ENCODE measurements around the gene ATG5. TPM values are rescaled to one million over a fixed set of nuclear protein-coding genes. Genes with fewer than 3 reads are reported as not detected.
"Not testable (repeated sequence)": the region's sequence is repeated elsewhere in the genome, so short reads cannot be mapped to it uniquely, and the experiment has no call there.

The ATG5 gene
- total and polyA plus RNA-seq, 12 donors, result 20.1 to 65.9 (median 41.9) TPM

DNA sequence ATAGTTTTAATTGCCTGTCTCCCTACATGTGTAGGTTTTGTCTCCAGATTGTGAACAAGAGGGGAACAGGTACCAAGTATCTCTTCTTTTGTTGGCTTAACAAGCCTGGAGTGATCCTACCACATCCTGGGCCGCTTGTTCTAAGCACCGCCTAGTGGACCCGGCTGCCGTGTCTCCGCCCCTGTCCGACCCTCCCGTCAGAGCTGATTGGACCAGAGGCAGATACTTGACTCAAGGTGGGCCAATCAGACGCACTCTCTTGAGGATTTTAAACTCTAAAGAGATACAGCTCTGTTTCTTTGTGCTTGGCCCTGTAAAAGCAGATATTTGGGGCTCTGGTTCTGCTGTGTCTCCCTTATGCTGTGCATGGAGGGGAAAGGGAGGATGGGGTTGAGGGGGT is 171.2 kb downstream of the ATG5 start:
- WGBS, 4 donors, result 95 to 99% (median 97%) methylated on average over 8 of the region's 8 CpGs
- TF ChIP-seq, protein P1, sequence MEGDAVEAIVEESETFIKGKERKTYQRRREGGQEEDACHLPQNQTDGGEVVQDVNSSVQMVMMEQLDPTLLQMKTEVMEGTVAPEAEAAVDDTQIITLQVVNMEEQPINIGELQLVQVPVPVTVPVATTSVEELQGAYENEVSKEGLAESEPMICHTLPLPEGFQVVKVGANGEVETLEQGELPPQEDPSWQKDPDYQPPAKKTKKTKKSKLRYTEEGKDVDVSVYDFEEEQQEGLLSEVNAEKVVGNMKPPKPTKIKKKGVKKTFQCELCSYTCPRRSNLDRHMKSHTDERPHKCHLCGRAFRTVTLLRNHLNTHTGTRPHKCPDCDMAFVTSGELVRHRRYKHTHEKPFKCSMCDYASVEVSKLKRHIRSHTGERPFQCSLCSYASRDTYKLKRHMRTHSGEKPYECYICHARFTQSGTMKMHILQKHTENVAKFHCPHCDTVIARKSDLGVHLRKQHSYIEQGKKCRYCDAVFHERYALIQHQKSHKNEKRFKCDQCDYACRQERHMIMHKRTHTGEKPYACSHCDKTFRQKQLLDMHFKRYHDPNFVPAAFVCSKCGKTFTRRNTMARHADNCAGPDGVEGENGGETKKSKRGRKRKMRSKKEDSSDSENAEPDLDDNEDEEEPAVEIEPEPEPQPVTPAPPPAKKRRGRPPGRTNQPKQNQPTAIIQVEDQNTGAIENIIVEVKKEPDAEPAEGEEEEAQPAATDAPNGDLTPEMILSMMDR (IDR thresholded peaks at IDR 0.05), result no peak
- TF ChIP-seq POLR2A (IDR thresholded peaks at IDR 0.05), result no peak
- H3K9me3 ChIP-seq (replicated peaks in 1 of 3), result no peaks in the 10 kb centered on the region
- DNase-seq, result no peak
- H3K4me1 ChIP-seq (replicated peaks in 1 of 2), result no peaks in the 10 kb centered on the region
- no peaks in the 10 kb centered on the region for H3K27me3 ChIP-seq
- no peaks in the 10 kb centered on the region for H3K36me3 ChIP-seq (replicated peaks in 1 of 2)
- H3K4me3 ChIP-seq, result no peak overlapping the region
- H3K27ac ChIP-seq, result no peak overlapping the region
- intact Hi-C loops (cut with DNase I), result no loop called here

DNA sequence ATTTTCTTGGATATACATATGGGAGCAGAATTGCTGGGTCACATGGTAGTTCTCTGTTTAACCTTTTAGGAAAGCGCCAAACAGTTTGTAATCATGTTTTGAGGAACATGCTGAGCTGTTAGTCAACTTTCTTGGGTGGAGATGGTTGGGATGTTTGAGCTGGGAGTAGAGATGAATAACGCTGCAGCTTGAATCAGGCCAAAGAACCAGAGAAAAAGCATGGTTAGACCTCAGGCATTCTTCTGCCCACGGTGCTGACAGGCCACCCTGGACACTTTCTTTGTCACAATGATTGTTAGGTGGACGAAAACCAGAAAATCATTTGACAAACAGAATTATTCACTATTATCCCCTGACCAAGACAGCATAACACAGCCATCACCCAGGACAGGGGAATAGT is 172.6 kb downstream of the ATG5 start:
- Histone ChIP-seq H3K27me3 (no peaks in the 10 kb centered on the region), H3K36me3 (replicated peaks in 1 of 2) (no peaks in the 10 kb centered on the region), H3K4me3 (no peak overlapping the region), H3K4me1 (replicated peaks in 1 of 2) (no peaks in the 10 kb centered on the region), H3K9me3 (replicated peaks in 1 of 3) (no peaks in the 10 kb centered on the region), H3K27ac (no peak overlapping the region)
- intact Hi-C loops (cut with DNase I), result no loop called here
- WGBS, 4 donors, result 83 to 87% (median 84%) methylated on average over 4 of the region's 4 CpGs
- DNase-seq, result no peak
- TF ChIP-seq, protein P1 (IDR thresholded peaks at IDR 0.05), result no peak
- no peak for TF ChIP-seq POLR2A (IDR thresholded peaks at IDR 0.05)

DNA sequence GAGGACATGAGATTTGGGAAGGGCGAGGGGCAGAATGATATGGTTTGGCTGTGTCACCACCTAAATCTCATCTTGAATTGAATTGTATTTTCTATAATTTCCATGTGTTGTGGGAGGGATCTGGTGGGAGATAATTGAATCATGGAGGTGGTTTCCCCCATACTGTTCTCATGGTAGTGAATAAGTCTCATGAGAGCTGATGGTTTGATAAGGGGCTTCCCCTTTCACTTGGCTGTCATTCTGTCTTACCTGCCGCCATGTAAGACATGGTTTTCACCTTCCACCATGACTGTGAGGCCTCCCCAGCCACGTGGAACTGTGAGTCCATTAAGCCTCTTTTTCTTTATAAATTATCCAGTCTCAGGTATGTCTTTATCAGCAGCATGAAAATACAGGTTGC is 173.1 kb downstream of the ATG5 start:
- H3K27me3 ChIP-seq; DNase-seq; H3K4me3 ChIP-seq; H3K27ac ChIP-seq; H3K4me1 ChIP-seq (replicated peaks in 1 of 2); H3K9me3 ChIP-seq (replicated peaks in 1 of 3); H3K36me3 ChIP-seq (replicated peaks in 1 of 2); intact Hi-C loops (cut with DNase I): not testable (repeated sequence)
- 72 to 80% (median 77%) methylated on average over 3 of the region's 3 CpGs for WGBS, 4 donors

DNA sequence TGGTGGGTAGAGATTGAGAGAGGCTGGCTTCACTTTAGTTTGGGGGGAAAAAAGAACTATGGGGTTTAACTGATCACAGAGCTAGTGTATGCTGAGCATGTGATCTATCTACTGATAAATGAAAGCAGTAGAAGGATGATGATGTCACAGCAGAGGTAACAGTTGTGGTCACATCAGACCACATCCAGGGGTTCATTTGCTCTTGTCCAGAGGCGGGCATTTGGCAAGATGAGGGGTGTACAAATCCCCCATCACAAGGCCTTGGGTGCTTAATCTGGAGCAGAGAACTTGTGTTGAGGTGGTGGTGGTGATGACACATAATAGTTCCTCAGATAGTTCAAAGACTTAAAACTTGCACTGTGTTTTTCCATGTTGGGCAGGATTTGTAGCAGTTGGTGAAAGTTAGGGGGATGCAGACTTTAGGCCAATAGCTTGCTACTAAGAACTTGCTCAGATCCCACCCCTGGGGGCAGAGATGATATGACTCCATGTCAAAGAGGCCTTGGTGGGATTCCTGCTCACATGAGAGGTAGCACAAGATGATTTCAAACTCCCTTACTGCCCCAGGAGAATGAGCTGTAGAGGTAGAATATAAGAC is 176.0 kb downstream of the ATG5 start:
- no peaks in the 10 kb centered on the region for H3K9me3 ChIP-seq (replicated peaks in 1 of 3)
- TF ChIP-seq, protein P1 (IDR thresholded peaks at IDR 0.05), result no peak
- TF ChIP-seq POLR2A (IDR thresholded peaks at IDR 0.05), result no peak
- no peak for DNase-seq
- H3K27ac ChIP-seq, result no peak overlapping the region
- H3K36me3 ChIP-seq (replicated peaks in 1 of 2), result no peaks in the 10 kb centered on the region
- no peaks in the 10 kb centered on the region for H3K27me3 ChIP-seq
- WGBS, 4 donors, result 89 to 100% (median 97%) methylated on average over 1 of the region's 1 CpG
- no peaks in the 10 kb centered on the region for H3K4me1 ChIP-seq (replicated peaks in 1 of 2)
- intact Hi-C loops (cut with DNase I), result no loop called here
- H3K4me3 ChIP-seq, result no peak overlapping the region

DNA sequence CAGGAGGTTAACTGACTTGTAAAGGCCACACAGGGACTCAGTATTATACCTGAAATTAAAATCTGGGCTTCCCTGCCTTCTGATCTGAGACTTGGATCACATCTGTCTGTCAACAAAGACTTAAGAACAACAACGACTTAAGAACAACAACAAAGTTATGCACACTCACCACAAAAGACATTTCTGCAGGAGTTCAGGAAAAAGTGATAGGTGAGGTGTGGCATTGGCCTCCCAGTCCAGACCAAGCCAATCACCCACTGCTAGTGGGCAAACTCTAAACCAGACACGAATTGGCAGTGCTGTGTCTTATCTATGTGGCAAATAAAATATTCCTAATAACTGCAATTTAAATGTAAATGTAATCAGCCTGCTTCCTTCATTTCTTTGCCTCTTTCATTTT is 178.1 kb downstream of the ATG5 start:
- DNase-seq, result no peak
- H3K36me3 ChIP-seq (replicated peaks in 1 of 2), result no peaks in the 10 kb centered on the region
- H3K27ac ChIP-seq, result no peak overlapping the region
- 68 to 79% (median 71%) methylated on average over 1 to 2 of the region's 2 CpGs for WGBS, 4 donors
- no peaks in the 10 kb centered on the region for H3K9me3 ChIP-seq (replicated peaks in 1 of 3)
- no peaks in the 10 kb centered on the region for H3K27me3 ChIP-seq
- no peaks in the 10 kb centered on the region for H3K4me1 ChIP-seq (replicated peaks in 1 of 2)
- no peak for TF ChIP-seq POLR2A (IDR thresholded peaks at IDR 0.05)
- TF ChIP-seq, protein P1 (IDR thresholded peaks at IDR 0.05), result no peak
- no peak overlapping the region for H3K4me3 ChIP-seq
- intact Hi-C loops (cut with DNase I), result no loop called here
